ENCODE data around the gene EIF2D.
A peak's percentile ranks its signal among the peaks of the same experiment; 100 is the strongest.

The EIF2D gene

GRCh38 chr1:206544562-206545257 lies 67.6 kb downstream of the EIF2D start:
- peak; percentile 86 for DNase-seq

All from CD4-positive, alpha-beta T cell treated with Interleukin-6 for 4 hours (primary cell).